GM19238 (cell line): Measurements from ENCODE around the gene CLDN14.

Source experiments
- DNase-seq: peaks from one replicate; pipeline ENCODE4 v3.0.0; 2011; ENCODE audit warnings: low spot score; ENCODE audit not compliant: insufficient read length

Gene CLDN14, protein sequence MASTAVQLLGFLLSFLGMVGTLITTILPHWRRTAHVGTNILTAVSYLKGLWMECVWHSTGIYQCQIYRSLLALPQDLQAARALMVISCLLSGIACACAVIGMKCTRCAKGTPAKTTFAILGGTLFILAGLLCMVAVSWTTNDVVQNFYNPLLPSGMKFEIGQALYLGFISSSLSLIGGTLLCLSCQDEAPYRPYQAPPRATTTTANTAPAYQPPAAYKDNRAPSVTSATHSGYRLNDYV

DNA sequence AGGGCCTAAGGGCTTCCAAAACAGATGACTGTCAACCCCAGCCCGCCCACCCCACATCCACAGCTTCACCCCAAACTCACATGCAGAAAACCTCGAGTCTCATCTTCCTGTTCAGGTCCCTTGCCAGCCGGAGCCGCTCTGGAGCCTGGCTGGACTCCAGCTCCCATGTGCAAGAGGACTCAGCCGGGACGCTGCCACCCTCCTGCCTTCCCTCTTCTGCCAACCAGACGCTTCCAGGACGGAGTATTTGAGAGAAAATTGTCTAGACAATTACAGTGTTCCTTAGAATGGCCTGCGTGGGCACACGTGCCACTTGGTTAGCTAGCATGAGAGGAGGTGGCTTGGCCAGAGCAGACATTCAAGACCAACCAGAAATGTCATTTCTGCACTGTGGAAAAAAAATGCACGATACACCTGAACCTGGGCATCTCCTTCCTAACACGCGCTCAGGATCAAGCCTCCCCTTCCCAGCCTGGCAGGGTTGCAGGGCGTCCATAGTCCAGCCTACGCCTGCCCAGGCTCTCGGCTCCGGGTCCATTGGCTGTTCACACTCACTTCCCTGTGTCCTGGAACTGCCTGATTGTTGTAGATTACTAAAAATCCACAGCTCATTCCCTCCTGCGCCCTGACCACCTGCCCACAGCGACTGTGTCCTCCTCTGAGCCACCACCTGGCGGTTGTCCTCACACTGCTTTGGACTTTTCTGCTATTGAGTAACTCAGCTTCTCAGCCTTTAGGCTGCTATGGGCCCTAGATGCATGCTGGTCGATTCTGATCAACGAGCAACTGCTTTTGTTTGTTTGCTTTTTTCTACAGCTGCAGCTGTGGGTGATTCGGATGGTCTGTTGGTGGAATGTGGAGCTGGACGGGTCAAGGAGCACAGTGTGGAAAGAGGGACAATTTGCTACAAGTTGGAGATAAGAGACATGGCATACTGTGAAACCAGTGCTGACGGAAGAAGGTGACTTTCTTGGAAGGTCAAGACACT lies at the start of gene CLDN14:
Gene CLDN14 (minus strand): TSS at position 708 of the 988 bp plus-strand sequence. CDS start 18,427 bp downstream, outside the sequence.
- no peak for DNase-seq

DNA sequence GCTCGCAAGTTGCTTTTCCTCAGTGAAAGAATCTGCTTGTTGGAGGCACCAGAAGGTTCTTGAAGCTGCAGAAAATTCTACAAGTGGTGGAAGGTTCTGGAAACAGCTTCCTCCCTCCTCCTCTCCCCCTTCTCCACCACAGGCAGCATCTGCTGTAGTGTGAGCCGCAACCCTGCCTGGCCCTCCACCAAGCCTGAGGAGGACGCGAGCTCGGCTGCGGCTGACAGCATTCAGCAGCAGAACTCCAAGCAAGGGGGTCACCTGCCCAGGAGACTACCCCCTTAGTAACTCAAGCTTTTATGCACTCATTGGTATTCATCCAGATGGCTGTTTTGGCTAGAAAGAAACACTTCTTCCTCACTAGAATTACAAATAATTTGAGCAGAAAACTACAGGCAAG lies 48.8 kb upstream of the CLDN14 start:
- DNase-seq: no peak

DNA sequence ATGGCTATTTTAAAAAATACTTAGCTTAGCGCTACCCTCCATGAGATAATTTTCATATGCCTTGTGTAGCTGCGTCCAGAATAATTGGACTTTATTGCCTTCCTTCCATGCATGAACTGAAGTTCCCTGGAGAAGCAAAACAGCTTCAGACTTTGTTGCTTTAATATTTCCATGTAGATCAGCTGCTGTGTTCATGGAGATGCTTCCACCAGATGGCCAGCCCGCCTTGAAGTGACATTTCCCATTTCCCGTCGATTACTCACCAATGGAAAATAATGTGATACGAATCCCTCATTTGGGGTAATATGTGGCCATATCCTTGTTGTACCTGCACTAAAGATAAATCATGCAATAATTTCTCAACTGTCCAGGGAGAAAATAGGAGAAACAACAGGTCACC lies 47.4 kb upstream of the CLDN14 start:
- DNase-seq: no peak

DNA sequence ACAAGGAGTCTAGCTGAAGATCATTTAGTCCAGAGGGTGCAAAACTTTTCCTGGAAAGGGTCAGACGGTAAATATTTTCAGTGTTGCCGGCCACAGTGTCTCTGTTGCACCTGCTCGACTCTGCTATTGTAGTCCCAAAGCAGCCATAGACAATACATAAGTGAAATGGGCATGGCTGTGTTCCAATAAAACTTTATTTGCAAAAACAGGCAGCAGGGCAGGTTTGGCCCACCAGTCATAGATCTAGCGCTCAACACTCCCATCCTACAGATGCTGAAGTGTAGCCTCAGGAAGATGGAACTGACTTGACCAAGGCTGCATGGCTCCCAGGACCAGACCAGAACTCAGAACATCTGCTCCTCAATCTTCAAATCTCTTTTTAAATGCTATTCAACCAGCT lies 46.2 kb upstream of the CLDN14 start:
- no peak for DNase-seq

DNA sequence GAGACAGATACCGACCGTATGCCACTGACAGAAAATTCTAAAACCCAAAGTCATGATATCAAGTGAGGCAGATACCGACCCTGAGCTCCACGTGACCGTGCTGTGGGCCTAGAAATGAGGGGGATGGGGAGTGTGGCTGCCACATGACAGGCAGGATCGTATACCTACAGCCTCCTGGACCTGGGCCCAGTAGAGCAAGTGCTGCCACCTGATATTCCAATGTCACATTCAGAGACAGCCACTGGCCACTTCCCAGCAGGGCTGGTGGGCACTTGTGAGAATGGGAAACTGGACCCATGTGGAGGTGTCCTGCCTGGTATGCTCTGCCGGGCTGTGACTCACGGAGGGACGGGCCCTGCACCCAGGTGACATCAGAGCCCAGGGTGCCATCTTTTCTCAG lies 44.6 kb upstream of the CLDN14 start:
- no peak for DNase-seq

DNA sequence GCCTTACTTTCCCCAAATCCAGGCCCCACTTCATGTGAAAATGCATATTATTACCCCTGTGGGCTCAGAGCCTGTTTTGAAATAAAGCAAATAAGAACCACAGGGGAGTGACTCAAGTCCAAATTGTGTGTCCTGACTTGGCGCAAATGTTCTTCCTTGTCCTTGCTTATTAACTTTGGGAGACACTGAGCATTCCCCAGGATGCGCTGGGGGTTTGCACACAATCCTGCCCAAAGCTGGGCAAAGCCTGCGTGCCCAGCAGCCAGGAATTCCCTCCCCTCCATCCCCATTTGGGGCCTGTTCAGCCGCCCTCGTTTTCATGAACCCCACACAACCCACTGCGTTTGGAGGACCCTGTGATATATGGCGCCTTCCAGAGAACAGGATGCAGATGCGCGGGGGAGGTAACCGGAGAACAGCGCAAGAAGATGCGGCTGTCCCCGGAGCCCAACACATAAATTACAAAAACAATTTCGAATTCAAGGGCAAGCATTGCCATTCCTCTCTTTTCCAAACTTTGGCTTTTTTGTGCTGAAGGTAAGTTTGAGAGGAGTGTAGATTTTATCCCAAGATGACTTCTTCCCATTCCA lies 42.4 kb upstream of the CLDN14 start:
- no peak for DNase-seq

DNA sequence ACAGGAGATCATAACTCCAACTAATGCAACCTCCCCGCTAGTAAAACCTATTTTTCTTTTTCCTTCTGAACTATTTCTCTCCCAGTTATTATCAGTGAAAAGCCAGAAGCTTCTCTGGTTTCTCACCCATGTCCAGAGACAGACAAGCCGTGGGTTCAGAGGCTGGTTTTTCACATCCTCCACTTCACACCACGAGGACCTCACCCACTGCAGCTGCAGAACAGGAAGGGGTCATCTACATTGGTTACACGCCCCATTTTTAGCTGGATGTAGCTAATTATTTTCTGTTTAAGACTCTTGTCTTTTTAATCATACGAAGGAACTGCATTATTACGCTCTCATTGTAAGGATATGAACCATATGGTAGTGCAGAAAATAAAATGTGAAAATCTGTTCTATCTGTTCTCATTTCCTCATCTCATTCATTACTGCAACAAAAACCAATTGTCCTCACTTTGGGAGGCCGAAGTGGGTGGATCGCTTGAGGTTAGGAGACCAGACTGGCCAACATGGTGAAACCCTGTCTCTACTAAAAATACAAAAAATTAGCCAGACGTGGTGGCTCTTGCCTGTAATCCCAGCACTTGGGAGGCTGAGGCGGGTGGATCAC lies 39.1 kb upstream of the CLDN14 start:
- no peak for DNase-seq

DNA sequence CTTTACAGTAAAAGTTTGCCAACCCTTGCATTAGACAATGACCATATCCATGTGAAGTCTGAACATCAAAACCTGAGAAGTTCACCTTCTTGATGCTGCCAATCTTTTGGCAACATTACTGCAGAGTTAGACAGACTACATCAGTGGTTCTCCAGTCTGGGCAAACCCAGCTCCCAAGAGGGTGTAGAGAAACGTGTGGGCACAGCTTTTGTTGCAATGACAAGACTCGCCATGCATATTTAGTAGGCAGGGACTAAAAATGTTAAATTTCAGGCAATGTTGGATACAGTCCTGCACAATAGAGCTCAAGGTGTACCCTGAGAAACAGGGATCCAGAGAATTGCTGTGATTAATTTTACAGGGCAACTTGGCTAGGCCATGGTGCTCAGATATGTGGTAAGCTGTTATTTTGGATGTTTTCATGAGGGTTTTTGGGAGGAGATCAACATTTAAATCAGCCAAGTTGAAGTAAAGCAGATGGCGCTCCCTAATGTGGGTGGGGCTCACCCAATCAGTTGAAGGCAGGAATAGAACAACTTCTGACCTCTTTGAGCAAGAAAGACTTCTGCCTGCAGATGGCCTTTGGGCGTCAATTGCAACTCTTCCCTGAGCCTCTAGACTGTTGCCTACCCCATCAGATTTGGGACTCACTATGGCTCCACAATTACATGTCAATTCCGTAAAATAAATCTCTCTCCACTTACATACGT lies 37.6 kb upstream of the CLDN14 start:
- DNase-seq: no peak

DNA sequence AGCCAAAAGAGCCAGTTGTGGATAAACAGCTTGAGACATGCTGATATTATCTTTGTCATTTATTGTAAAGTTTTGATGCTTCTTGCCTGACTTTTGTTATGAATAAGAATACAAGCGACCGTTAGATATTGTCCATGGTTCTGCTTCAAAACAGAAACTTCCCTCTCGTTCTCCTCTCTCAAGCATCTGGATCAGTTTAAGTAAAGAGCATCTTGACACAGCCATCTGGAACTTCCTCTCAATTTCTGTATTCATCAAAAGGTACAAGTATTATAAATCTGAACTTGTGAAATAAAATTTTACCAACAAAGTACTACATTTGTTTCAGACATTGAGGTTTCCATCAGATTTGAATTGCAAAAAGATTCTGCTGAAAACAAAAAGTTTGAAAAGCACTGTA lies 36.4 kb upstream of the CLDN14 start:
- DNase-seq: no peak

DNA sequence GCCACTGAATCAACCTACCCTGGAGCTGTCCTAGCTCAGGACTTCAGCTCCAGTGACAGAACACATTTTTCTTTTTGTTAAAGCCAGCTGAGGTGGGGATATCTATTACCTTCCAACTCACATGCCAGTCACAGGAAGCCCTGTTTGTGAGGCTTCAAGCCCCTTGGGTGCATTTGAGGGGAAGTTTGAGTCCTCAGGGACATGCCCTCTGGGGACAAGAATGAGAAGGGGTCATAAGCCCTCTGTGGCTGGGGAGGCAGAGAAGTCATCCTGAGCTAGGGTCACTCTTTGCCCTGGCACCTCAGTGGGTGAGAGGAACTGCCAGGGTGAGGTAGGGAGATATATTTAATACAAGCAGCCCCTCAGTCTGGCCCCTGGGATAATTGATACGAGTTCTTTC lies 33.5 kb upstream of the CLDN14 start:
- no peak for DNase-seq

DNA sequence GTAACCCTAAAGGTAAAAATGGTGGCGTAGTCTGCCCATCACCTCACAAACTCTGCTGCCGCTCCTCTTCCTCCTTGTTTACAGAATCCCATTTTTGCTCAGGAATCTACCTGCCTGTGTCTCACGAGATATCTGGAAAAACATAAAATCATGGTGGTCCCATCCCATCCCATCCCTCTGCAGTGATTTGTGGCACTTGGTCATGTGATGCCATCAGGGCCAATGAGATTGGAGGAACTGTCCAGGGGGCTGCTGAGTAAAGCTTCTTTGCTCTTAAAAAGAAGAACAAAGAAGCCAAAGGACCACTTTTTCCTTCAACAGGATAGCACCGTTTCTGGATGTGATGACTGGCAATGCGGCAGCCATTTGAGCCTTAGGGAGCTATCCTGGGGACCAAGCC lies 33.0 kb upstream of the CLDN14 start:
- DNase-seq: no peak

DNA sequence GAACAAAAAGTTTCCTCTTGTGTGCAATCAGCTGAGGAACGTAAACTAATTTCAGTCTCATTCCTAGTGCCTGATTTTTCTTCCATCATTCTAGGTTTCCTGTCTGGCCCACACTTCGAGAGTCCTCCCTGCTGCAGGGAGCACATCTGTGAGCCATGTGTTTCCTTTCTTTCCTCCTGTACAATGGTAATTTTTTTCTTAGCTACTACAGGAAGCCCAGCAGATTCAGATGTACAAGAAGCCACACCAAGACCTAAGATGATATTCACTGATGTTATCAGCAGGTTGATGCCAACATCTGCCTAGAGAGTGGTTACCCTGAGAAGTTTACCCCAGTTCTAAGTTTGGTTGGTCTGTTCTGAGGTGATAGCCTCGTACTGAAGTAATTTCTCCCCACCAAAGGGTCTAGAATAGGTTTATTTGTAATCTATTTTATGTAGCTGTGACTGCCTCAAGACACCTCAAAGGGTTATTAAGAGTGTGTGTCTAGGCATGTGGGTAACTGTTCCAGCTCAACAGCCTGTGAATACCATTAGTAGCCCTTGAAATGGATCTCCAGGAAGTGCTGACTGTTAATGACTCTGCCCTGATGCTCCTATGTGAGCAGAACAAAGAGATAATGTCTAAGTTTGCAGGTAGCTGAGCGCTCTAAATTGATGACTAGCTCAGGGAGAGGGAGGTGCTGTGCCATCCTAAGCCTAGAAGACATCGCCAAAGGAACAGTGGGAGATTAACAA lies 31.7 kb upstream of the CLDN14 start:
- DNase-seq: no peak

DNA sequence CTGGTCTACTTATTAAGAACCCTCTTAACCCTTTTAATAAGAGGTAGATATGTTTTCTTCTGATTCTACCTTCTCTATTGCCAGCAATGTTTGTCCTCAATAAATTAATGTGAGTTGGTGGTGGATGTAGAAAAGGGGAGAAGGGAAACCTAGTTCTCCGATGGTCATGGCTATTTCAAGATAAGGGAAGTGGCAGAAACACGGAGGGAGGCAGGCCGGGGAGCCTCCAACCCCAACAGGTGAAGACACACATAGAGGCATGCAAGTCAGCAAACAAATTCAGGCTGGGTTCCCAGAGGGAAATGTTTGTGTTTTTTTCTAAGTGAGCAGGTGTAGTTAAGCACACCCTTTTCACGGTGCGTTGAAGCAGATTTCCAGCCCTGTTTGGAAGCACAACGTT lies 31.0 kb upstream of the CLDN14 start:
- DNase-seq: no peak

DNA sequence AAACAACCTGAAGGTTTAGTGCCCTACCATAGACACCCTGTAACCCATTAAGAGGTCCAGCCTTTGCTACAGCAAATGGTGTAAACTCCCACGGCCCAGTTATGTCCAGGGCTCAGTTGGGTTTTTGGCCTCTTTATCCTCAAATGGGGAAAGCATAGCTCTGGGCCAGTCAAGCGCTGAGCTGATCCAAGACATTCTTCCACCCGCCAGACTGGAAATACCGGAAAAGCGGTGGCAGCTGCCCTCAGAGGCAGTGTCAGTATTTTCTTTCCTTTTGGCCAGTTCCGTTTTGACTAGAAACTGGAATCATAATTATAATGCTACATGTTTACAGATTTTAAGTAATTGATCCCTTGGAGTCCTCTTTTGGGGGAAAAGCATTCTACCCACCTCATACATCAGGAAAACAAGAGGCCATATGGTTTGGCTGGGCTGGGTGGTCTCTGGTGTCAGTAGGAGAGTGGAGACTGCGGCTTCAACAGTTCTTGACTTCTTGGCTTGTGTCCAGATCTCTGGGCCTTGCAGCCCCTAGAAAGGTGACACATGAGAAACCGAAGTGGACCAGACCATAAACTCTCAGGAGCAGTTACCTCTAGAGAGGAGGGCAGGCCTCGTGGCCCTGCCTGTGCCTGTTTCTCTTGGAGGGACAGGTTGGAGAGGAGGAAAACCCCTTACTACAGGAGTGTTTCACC lies 30.2 kb upstream of the CLDN14 start:
- DNase-seq: no peak

DNA sequence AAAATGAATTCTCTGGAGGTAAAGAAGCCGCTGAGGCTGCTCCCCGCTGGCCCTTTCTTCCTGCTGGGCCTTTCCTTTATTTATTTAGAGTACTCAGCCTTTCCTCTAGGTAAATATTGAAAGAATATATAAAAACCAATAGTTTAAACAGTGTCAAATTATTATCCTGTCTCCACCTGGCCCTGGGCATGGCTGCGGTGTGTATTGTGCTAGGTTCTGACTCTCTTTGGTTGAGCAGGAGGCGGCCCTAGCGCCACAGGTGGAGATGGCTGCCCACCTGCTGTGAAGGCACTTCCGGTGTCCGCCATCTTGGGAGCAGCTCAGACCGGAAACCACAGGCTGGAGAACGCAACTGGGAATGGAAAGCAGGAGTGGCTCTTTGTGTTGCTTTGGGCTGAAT lies 29.0 kb upstream of the CLDN14 start:
- no peak for DNase-seq

DNA sequence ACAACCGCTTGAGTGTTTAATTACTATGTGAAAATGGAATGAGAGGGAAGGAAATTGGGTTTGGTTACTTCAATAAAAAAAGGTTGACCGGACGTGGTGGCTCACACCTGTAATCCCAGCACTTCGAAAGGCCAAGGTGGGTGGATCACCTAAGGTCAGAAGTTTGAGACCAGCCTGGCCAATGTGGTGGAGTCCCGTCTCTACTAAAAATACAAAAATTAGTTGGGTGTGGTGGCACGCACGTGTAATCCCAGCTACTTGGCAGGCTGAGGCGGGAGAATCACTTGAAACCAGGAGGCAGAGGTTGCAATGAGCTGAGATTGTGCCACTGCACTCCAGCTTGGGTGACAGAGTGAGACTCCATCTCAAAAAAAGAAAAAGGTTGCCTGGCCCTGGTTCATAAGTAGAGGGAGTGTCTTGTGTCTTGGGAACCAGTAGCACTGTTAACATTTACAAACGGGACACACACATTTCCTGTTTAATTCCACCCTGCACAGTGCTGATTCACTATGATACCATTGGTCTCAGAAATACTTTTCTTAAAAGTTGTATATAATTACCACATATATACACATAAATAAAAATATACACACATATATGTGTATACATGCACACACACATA lies 27.6 kb upstream of the CLDN14 start:
- DNase-seq: no peak

DNA sequence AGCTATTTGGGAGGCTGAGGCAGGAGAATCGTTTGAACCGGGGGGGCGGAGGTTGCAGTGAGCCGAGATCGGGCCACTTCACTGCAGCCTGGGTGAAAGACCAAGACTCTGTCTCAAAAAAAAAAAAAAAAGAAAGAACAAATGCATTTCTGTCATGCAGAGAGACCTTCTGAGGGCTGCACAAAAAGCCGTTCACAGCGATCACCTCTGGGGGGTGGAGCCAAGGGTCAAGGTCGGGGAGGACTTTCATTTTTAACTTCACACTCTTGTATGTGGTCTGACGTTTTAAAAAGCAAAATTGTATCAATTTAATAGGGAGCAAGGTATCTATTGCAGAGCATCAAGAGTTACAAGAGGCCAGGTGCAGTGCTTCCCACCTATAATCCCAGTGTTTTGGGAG lies 26.6 kb upstream of the CLDN14 start:
- DNase-seq: no peak

DNA sequence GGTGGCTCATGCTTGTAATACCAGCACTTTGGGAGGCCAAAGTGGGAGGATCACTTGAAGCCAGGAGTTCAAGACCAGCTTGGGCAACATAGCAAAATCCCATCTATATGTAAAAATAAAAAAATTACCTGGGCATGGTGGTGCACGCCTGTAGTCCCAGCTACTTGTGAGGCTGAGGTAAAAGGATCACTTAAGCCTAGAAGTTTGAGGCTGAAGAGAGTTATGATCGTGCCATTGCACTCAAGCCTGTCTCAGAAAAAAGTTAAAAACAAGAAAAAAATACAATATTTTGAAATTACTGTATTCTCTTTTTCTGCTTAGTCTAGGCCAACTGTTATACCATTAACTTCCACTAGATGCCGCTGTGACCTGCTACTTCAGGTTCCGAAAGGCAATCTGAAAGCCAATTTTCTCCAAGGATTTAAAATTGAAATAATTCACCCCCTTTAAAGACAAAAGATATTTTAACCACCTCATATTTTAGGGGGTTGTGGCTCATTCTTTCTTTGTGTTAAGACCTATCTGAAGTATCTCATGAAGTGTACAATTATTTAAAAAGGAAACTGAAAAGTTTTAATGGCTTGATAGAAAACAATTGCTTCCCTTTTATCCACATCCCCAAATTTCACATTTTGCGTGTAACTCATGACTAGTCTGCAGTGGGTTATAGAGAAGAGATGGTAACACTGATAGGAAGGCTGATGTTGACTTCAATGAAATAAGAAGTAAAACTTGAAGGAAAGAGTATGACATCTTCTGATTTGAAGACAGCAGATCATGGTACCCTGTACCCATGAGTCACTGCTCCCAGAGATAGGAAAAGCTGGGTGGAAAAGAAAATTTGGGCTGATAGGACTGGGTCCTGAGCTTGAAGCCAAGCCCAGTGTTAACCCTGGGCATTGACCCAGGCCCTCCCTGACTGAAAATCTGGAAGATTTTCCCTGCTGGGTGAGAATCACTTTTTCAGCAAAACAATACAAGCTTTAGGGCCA lies 24.4 kb upstream of the CLDN14 start:
- no peak for DNase-seq
